RWPE2 (cell line): ENCODE data around the gene PECR.

Source experiments
- ATAC-seq: fragments of 200-7000 bp; cut with Tn5 transposase; 3 replicates; pipeline ENCODE4 v1.9.1; 2021; ENCODE audit warnings: low read depth
- DNase-seq: peaks from one replicate; pipeline ENCODE4 v3.0.0-alpha.2; 2020; ENCODE audit warnings: low spot score
- H3K27ac ChIP-seq: fragments of 450-650 bp; 2 replicates; pipeline ENCODE4 v1.5.1; 2017; ENCODE audit warnings: mild to moderate bottlenecking; ENCODE audit not compliant: poor library complexity, severe bottlenecking
- H3K27me3 ChIP-seq: fragments of 250-450 bp; sonication (Bioruptor Pico); 2 replicates; pipeline ENCODE4 v1.5.1; 2021; ENCODE audit warnings: mild to moderate bottlenecking, moderate library complexity; ENCODE audit not compliant: insufficient read depth, poor library complexity, severe bottlenecking
- H3K36me3 ChIP-seq: fragments of 250-450 bp; sonication (Bioruptor Pico); 2 replicates; pipeline ENCODE4 v1.5.1; 2020; ENCODE audit warnings: low read depth, mild to moderate bottlenecking, moderate library complexity
- H3K4me1 ChIP-seq: fragments of 250-450 bp; sonication (Bioruptor Pico); 2 replicates; pipeline ENCODE4 v1.5.1; 2021; ENCODE audit warnings: mild to moderate bottlenecking, moderate library complexity; ENCODE audit not compliant: insufficient read depth, poor library complexity, severe bottlenecking
- H3K4me3 ChIP-seq: fragments of 250-450 bp; sonication (Bioruptor Pico); 2 replicates; pipeline ENCODE4 v1.5.1; 2021; ENCODE audit warnings: mild to moderate bottlenecking, moderate library complexity; ENCODE audit not compliant: severe bottlenecking
- H3K9me3 ChIP-seq: fragments of 250-450 bp; sonication (Bioruptor Pico); 2 replicates; pipeline ENCODE4 v1.5.1; 2021; ENCODE audit warnings: mild to moderate bottlenecking, moderate library complexity; ENCODE audit not compliant: severe bottlenecking
- CTCF ChIP-seq: fragments of 450-650 bp; IDR thresholded peaks from one replicate; pipeline ENCODE4 v1.5.1; 2017; ENCODE audit warnings: mild to moderate bottlenecking, moderate library complexity; ENCODE audit not compliant: poor library complexity, severe bottlenecking

PECR gene

GRCh38 chr2:216017365-216017764 lies 64.2 kb downstream of the PECR start:
- no peak overlapping the region for H3K27ac ChIP-seq
- peaks cover 9% of the 10 kb centered on the region for H3K4me1 ChIP-seq
- no peak overlapping the region for H3K4me3 ChIP-seq
- H3K36me3 ChIP-seq, result no peaks in the 10 kb centered on the region
- no peaks in the 10 kb centered on the region for H3K27me3 ChIP-seq
- ATAC-seq (peak; percentile 38), DNase-seq (no peak)
- TF ChIP-seq CTCF, result no peak
- H3K9me3 ChIP-seq, result no peaks in the 10 kb centered on the region

- TF ChIP-seq CTCF, result no peak
- no peaks in the 10 kb centered on the region for H3K9me3 ChIP-seq
- no peaks in the 10 kb centered on the region for H3K27me3 ChIP-seq
- H3K27ac ChIP-seq, result no peak overlapping the region
- peaks cover 12% of the 10 kb centered on the region for H3K4me1 ChIP-seq
- no peak overlapping the region for H3K4me3 ChIP-seq
- ATAC-seq (no peak), DNase-seq (no peak)
- no peaks in the 10 kb centered on the region for H3K36me3 ChIP-seq
Observed at GRCh38 chr2:216016581-216016980, 65.0 kb downstream of the PECR start.

GRCh38 chr2:216015722-216016464 lies 65.7 kb downstream of the PECR start:
- peaks cover 17% of the 10 kb centered on the region for H3K4me1 ChIP-seq
- DNase-seq, result no peak

GRCh38 chr2:216014986-216015385 lies 66.6 kb downstream of the PECR start:
- no peak for ATAC-seq
- Histone ChIP-seq H3K9me3 (no peaks in the 10 kb centered on the region), H3K27me3 (no peaks in the 10 kb centered on the region), H3K4me3 (no peak overlapping the region), H3K4me1 (peaks cover 17% of the 10 kb centered on the region), H3K27ac (no peak overlapping the region), H3K36me3 (no peaks in the 10 kb centered on the region)
- no peak for DNase-seq
- no peak for TF ChIP-seq CTCF

More at GRCh38 chr2:216015722-216016464, 65.7 kb downstream of the PECR start:
- no peak overlapping the region for H3K27ac ChIP-seq
- no peaks in the 10 kb centered on the region for H3K36me3 ChIP-seq
- H3K9me3 ChIP-seq, result no peaks in the 10 kb centered on the region
- no peaks in the 10 kb centered on the region for H3K27me3 ChIP-seq
- H3K4me3 ChIP-seq, result no peak overlapping the region
- ATAC-seq, result no peak
- TF ChIP-seq CTCF, result no peak

GRCh38 chr2:216014006-216014405 lies 67.6 kb downstream of the PECR start:
- H3K4me3 ChIP-seq, result no peak overlapping the region
- H3K36me3 ChIP-seq, result no peaks in the 10 kb centered on the region
- peak overlapping the region; percentile 86 for H3K27ac ChIP-seq
- ATAC-seq, result no peak
- no peaks in the 10 kb centered on the region for H3K27me3 ChIP-seq
- no peak for DNase-seq
- no peak for TF ChIP-seq CTCF
- peaks cover 17% of the 10 kb centered on the region for H3K4me1 ChIP-seq
- H3K9me3 ChIP-seq, result no peaks in the 10 kb centered on the region
